NCI-H187 (cell line): ENCODE measurements around the gene EPB41L2.
"Not testable (repeated sequence)": the region's sequence is repeated elsewhere in the genome, so short reads cannot be mapped to it uniquely, and the experiment has no call there.

Experiments used
- DNase-seq, 2 experiments: peaks; one replicate each; lab custom pipeline; 2025; lab: John Stamatoyannopoulos, UW

The EPB41L2 gene

DNA sequence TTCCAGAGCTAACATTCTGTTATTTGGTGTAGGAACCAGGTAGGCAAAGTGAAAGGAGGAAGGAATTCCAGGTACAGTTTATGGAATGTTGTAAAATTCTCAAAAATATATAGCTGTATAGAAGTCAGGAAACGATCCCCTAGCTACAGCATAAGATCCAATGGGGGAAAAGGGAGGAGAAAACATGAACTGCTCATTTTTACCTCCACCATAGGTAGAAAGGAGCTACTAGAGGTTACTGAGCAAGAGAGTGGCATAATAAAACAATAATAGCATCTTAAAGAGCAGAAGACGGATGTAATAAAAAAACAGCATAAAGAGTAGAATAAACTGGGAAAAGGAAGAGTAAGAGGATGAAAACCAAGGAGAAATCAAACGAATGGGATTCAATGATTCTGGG, 26.9 kb downstream of the EPB41L2 start:
- DNase-seq, result no peak

DNA sequence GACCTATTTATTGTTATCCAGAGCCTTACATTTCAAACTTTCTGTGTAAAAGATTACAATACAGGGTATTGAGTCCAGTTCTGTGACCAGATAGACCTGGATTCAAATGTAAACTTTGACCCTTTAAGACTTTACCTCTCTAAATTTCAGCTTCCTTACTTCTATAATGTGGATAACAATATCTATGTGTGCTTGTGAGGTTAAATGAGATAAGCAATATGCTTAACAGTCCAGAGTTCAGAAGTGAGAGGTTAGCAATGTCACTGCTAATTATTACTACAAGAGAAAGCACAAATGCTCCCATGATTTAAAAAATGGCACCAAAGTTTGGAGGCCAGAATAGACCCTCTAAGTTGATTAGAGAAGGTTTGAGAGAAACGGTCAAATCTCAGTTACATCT, 27.5 kb downstream of the EPB41L2 start:
- DNase-seq, result no peak

DNA sequence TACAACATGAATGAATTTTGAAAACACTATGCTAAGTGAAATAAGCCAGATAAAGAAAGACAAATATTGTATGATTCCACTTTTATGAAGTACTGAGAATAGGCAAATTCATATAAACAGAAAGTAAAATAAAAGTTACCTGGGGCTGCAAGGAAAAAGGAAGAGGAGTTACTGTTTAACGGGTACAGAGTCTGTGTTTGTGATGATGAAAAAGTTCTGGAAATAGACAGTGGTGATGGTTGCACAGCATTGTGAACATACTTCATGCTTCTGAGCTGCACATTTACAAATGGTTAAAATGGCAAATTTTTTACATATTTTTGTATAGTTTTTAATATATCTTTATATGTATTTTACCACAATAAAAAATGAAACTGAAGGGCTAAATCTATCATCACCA, 29.4 kb downstream of the EPB41L2 start:
- no peak for DNase-seq

DNA sequence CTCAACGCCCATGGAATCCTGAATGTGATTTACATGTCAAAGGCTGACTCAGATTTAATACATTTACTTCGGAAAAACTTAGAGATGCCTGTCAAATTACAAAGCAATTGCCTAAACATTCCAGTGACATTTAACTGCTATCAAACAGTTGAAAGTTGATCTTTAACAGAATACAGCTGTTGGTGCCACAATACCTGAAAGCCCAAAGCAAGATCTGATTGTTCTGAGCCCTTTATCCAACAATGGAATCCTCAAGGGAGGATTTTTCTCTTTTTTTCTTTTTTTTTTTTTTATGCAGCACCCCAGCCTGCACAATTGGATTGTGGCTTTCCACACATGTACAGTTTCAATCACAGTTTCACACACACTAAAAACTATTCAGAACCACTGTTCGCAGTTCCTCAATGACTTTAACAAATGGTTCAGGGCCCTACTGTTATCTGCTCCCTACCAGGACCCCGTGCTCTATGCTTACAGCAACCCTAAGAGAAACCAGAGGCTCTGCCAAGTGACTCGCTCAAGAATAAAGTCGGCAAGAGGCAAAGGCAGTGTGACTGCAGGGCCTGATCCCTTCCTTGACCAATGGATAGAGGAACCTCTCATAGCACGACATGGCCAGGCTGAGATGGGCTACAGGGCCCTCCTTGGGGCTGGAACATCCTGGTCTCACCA, 33.3 kb downstream of the EPB41L2 start:
- no peak for DNase-seq

DNA sequence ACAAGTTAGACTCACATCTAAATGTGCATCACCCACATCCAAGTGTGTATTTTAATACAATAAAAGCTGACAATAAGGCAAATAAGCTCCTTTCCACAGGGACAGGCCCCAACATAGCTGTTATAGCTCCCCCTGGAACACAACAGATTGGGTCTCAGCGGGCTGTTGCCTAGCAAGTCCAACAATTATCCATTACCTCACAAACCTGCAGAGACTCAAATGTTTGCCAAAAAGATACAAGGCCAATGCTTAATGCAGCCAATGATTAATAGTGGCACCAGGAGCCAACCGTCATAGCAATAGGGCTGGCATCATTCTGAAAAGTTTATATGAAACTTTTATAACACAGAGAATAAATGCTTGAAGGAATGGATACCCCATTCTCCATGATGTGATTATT, 35.7 kb downstream of the EPB41L2 start:
- no peak for DNase-seq

DNA sequence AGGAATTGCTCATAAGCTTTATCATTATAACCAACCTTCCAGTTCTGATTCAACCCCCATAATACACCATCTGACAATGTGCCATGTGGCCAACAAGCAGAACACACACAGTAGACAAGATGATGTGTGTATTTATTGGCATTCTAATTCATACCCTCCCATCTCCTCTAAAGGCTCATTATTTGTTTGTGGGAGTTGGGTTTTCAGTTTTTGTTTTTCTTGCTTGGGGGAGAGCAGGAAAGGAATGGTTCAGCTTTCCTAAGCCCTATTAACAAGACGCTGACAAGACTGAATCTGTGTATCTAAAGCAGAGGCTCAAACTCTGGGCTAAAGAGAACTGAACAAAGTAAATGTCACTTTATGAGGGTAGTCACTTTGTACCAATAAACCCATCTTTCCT, 36.8 kb downstream of the EPB41L2 start:
- no peak for DNase-seq

DNA sequence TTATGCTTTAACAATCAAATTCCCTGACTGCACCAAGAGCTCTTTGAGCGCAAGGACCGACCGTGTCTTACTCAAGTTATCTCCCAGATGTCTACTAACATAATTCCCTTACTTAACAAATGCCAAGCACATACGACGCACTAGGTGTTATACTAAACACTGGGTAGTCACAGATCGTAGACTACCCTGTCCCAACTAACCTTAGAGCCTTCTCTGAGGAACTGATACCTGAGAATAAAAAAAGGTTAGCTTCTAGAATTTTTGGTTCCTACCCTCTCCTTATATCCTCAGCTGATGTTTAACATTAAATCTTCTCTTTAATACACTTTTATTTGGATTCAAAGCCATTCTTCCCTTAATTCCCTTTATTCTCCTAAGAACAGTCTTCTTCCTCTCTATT, 38.5 kb downstream of the EPB41L2 start:
- DNase-seq, result no peak

DNA sequence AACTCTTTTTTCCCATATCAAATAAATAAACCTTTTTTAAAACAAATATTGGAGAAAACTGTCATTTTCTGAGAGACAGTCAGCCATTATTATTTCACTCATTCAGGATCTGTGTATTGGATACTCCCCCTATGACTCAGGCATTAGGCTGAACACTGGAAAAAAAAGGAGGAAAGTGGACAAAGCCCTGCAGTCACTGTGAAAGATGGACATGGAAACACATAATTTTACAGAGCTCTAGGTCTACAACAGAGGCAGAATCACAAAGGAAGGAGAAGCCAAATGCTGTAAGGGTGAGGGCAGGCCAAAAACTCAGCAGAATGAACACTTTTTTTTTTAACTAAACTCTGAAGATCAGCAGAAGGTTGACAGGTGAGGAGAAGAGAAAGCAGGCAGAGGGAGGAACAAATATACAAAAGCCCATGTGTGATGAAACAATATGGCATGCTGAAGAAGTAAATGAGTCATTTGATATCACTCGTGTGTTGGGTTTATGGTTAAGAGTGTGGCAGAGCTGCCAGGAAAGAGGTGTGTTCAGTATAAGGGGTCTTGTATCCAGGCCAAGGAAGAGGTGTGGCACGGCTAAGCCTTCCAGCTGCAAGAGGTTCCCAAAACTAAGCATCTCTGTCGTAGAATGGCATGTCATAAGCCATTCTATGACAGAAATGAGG, 39.1 kb downstream of the EPB41L2 start:
- DNase-seq, result no peak

DNA sequence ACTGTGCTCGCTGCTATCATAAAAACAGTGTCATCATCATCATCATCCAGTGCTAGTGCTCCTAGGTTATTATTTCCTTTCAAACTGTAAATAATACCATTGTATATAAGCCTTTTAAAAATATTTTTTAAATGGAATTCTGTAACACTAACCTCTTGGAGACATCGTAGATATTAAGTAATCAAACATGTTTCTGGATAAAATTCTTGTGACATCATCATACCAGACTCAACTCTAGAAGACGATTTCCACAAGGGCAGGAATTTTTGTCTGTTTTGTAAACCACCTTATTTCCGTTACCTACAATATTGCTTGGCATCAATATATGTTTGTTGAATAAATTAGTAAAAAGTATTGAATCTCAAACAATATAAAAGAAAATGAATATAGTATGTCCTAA, 40.4 kb downstream of the EPB41L2 start:
- DNase-seq, result no peak

DNA sequence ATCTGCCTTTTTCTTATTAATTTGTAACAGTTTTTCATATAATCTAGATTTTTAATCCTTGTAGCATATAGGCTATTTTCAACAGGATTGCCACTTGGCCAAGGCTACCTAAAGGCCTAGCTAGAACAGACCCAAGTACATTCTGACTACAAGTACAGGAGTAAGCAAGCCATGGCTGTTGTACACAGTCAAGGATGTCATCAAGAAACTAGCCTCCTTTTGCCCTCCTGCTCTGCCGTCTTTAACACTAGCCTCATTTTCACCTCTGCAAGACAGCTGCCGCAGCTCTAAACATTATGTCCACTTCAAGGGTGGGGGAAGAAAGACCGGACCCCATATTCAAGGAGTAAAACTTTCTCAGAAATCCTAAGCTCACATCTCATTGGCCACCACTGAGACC, 45.1 kb downstream of the EPB41L2 start:
- no peak for DNase-seq

DNA sequence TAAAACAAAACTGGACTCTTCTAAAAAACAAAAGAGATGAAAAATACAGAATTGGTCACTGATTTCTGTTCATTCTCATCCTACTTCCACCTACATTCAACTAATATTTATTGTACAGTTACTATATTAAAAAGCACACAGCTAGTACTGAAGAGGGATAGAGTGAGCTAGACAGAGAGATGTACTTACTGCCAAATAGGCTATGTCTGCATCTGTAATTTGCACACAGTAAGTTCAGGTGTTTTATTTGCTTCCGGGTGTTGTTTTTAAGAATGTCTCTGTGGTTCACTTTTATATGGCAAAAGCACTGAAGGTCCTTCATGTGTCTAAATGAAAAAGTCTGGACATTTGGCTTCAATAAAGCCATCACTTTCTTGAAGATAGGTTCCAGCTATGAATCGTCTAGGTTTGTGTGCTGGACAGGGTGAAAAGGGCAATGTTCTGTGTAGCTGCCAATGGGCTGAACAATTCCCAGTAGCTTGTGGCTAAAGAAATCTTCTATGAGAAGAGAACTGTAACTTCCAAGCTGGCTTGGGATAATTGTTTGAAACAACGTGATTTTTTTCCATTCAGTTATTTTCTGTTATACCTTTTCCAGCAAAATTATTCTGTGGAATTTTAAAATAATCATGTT, 47.3 kb downstream of the EPB41L2 start:
- no peak for DNase-seq

DNA sequence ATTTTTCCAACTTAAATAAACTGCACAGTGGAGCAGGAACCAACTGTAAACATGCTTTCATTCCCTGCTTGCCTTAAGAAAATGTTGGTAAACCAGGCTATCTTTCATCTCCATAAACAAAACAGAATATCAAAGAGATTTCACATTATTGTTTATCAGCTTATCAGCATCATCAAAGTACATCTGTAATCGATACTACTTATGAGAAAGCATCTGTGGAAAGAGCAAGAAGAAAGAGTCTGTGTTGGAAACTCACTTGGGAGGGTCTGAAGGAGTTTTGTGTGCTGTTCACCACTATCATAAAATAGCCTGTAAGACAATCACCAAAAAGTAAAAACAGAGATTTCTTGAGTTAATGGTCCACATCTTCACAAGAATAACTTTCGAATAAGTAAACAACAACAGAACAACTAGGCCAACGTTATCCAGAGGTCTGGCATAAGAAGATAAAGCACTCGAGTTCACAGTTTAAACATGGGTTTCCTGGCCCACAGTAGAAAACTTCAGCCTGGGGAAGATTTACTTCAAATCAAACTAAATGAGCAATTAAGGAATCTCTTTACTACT, 47.9 kb downstream of the EPB41L2 start:
- DNase-seq, result no peak

DNA sequence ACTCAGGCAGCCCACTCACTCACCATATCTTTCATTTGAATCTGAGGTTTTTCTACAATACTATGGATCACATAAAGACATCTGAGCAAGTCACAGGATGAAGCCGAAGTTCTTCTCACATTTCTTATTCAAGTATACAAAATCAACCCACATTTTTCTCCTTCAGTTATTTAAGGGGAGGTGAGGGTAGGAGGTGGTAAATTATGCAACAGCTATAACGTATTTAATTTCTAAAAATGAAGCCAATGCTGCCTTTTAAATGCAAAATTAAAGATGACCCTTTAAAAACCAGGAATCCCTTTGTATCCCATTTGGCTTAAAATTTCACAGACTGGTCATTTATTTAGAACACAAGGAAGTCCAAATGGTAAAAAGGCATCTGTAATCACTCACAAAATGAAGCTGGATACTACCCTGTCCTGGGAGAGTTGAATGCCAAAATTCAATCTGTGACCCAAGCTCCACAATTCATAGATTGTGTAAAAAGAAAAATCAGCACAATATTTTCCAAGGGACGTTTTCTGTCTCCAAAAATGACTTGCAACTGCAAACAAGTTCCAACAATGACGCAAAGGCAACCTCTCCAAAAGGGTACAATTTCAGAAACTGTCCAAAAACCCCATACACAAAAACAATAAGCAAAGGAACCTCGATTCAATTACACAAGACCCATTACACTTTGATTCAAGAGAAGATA, 48.8 kb downstream of the EPB41L2 start:
- no peak for DNase-seq

DNA sequence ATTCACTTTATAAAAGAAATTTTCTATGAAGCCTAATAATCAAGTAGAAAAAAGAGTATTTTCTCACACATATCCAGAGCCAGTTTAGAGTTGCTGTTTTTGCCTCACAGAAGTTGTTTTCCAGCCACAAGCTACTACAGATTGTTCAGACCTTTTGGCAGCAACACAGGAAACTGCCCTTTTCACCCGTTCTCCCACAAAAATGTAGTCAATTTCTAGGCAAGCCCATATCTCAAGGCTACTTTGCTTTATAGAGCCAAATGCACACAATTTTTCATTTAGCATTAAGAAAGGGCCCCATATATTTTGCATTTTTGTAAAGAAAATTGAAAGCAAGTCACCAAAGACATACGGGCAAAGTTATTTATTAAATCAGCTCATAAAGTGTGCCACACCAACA, 49.5 kb downstream of the EPB41L2 start:
- no peak for DNase-seq

DNA sequence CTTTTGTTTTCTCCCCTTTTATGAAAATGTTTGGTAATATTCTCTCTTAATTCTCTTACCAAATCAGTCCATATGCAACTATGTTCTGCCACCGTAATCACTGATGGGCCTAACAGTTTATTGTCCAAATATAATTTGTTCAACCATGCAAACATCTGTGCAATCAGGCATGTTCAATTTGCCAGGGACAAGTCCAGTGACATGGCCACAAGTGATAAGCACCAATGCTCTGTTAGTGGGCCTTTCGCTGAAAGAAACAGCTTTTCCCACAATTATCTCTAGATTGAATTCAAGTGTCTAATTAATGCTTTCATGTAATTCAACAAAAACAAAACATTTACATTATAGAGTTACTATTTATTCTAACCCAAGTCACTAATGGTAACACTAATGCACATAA, 53.3 kb downstream of the EPB41L2 start:
- DNase-seq, result no peak

DNA sequence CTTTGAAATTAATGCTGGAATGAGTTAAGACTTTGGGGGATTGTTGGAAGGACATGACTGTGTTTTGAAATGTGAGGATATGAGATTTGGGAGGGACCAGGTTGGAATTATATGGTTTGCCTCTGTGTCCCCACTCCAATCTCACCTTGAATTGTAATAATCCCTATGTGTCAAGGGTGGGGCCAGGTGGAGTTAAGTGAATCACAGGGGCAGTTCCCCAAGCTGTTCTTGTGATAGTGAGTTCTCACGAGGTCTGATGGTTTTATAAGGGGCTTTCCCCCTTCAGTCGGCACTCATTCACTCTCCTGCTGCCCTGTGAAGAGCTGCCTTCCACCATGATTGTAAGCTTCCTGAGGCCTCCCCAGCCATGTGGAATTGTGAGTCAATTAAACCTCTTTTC, 54.1 kb downstream of the EPB41L2 start:
- not testable (repeated sequence) for DNase-seq

DNA sequence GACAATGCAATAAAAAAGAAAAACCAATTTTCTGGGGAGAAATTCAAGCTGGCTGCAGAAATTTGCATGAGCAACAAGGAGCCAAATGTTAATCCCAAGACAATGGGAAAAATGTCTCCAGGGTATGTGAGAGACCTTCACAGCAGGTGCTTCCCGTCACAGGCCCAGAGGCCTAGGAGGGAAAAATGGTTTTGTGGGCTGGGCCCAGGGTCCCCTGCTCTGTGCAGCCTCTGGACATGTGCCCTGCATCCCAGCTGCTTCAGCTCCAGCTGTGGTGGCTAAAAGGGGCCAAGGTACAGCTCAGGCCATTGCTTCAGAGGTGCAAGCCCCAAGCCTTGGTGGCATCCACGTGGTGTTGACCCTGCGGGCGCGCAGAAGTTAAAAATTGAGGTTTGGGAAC, 55.1 kb downstream of the EPB41L2 start:
- not testable (repeated sequence) for DNase-seq

DNA sequence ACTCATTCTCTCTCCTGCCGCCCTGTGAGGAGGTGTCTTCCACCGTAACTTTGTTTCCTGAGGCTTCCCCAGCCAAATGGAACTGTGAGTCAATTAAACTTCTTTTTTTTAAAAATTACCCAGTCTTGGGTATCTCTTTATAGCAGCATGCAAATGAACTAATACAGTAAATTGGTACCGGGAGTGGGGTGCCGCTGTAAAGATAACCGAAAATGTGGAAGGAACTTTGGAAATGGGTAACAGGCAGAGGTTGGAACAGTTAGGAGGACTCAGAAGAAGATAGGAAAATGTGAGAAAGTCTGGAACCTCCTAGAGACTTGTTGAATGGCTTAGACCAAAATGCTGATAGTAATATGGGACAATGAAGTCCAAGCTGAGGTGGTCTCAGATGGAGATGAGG, 55.8 kb downstream of the EPB41L2 start:
- no peak for DNase-seq

DNA sequence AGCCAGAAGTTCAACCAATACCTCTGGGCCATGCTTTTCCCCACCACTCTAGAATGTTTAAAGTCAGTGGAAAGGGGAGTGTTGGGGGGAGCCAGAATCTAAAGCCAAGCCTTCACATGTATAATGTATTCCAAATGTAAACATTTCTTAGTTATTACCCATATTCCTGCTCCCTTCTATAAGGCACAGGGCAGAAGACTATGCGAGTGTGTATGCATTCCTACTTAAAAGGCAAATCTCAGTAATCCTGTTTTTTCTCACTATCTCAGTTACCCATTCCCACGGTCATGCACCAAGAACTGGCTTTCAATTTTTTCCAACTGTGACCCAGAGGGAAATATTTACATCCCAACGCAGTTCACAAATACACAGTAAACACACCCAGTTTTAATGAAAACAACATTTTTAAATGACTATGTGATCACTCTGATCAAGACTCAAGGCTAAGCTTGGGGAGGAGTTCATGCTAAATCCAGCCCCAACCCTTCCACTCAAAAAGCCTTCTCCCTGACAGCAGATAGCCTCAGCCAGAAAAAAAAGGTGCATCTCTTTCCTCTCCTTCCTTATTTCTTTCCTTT, 57.5 kb downstream of the EPB41L2 start:
- no peak for DNase-seq

DNA sequence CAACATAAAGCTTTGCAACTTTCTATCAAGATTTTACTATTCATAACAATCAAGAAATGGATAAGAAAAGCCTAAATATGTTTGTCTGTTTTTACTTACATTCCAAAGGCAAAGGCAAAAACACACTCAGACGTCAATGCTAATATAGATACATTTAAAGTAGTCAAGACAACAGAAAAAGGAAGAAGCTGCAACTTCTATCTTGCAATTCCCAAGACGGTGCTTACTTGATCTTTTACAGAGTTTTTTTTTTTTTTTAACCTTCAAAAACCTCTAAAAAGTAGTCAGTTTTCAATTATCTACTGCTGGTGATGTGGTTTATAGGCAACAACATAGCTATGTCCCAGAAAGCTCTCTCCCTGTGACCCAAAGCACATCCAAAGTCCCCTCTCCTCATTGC, 58.1 kb downstream of the EPB41L2 start:
- no peak for DNase-seq

DNA sequence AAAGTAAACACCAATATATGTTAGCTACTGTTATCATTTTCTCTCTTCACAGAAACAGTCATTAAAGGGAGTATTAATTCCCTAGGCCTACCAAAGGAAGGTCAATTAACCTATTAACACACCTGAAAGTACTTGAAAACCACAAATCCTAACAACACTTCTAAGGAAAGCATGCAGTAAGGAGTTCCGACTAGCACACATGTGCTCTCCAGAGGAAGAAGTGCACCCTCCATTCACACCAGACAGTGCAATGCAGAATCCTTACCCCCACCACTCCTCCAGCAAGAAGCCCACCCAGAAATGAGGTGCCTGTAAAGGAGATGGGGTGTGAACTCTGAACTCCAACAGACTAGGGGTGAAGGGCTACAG, 58.7 kb downstream of the EPB41L2 start:
- no peak for DNase-seq
